ENCODE data around the gene CRISPLD2. TPM values are rescaled to one million over a fixed set of nuclear protein-coding genes. Genes with fewer than 3 reads are reported as not detected.
"Not testable (repeated sequence)": the region's sequence is repeated elsewhere in the genome, so short reads cannot be mapped to it uniquely, and the experiment has no call there.

Gene CRISPLD2
- total and polyA plus RNA-seq, 5 experiments from 2014 or later = 0.05 to 0.24 (median 0.07) TPM; not detected in 2

DNA sequence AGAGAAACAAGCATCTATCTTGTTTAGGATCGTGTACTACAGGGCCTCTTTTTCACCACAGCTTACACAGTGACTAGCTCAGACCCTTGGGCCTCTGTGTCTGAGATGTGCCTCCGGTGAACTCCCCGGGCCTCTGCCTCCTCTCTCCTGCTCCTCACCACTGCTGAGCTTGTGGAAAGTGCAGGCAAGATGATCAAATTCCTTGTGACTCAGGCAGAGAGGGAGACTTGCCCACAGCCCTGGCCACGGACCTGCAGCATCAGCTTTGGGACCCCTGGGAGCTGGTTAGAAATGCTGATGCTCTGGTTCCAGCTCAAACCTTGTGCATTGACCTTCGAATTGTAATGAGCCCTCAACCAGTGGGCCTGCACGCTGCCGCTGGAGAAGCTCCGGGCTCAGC lies 111.7 kb downstream of the CRISPLD2 start:
- POLR2A ChIA-PET = no interaction called here
- H3K27ac Mint-ChIP-seq = no peak overlapping the region
- H3K9me3 Mint-ChIP-seq = no peaks in the 10 kb centered on the region
- no peak overlapping the region for H3K4me3 Mint-ChIP-seq
- H3K4me1 Mint-ChIP-seq = peaks cover 0 to 8% (median 6%) of the 10 kb centered on the region in 4 donors
- no peaks in the 10 kb centered on the region for H3K36me3 Mint-ChIP-seq
- H3K27me3 Mint-ChIP-seq = no peaks in the 10 kb centered on the region
- ATAC-seq = no peak
- DNase-seq = no peak

DNA sequence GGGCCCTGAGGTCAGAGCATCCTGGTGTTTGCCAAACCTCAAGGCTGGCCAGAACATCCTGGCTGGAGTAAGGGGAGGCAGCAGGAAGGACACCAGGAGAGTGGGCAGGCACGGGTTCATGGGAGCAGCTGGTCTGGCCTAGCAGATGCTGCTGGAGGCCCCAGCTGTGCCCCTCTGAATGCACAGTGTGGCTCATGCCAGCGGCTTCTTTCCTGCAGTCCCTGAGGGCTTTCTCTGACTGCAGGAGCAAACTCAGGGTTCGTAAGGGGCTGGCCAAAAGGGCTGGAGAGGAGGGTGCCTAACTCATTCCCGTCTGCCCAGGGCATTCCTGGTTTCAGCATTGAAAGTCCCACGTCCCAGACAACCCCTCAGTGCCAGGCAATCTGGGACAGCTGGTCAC lies 112.9 kb downstream of the CRISPLD2 start:
- Mint-ChIP-seq H3K4me3 (no peak overlapping the region), H3K27ac (no peak overlapping the region), H3K4me1 (peaks cover 0 to 8% (median 6%) of the 10 kb centered on the region in 4 donors), H3K9me3 (no peaks in the 10 kb centered on the region), H3K36me3 (no peaks in the 10 kb centered on the region), H3K27me3 (peaks cover 0 to under 1% (median 0%) of the 10 kb centered on the region in 5 donors)
- POLR2A ChIA-PET = no interaction called here
- DNase-seq (no peak), ATAC-seq (no peak)

DNA sequence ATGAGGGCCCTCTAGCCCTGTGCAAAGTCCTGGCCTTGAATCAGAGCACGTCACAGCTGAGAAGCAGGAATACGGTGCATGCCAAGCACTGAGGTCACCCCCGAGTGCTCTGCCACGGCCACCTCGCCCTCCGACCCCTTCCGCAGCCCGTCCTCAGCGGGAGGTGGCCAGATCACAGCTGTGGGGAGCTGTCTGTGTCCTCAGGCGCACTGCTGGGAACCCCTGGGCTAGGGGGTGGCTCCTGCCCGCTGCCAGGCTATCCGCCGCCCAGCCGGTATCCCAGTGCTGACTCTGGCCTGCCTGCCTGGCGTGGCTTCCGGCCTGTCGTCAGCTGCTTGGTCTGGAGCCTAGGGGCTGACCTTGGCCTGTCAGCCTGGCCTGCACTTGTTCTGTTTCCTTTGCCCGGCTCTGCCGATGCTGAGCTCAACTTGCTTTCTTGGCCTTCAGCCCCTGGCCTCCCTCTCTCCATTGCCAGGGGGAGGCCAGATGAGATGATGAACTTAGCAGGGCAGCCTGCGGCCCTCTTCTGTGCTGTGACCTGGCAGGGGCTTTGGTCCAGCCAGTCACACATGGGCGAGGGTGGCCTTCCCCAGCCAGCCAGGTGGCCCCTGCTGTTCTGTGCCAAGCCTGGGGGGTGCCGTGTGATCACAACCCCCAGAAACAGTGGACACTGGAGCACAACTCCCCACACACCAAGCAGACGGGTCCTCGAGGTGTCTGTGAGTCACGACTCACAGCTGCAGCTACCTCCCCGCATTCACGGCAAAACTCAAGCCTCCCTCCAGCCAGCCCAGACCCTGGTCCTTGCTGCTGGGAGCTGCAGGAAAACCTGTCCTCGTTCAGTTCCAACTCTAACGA lies 114.2 kb downstream of the CRISPLD2 start:
- DNase-seq (no peak), ATAC-seq (no peak)
- Mint-ChIP-seq H3K27ac (no peak overlapping the region), H3K4me3 (no peak overlapping the region), H3K36me3 (no peaks in the 10 kb centered on the region), H3K4me1 (peaks cover 0 to 8% (median 6%) of the 10 kb centered on the region in 4 donors), H3K27me3 (peaks cover 0 to 2% (median 0%) of the 10 kb centered on the region in 5 donors), H3K9me3 (no peaks in the 10 kb centered on the region)
- POLR2A ChIA-PET = interaction anchor here (0.6 kb wide), 1 partner anchor 60 kb away, joined by 5 read pairs; no protein-coding TSS in a partner anchor

DNA sequence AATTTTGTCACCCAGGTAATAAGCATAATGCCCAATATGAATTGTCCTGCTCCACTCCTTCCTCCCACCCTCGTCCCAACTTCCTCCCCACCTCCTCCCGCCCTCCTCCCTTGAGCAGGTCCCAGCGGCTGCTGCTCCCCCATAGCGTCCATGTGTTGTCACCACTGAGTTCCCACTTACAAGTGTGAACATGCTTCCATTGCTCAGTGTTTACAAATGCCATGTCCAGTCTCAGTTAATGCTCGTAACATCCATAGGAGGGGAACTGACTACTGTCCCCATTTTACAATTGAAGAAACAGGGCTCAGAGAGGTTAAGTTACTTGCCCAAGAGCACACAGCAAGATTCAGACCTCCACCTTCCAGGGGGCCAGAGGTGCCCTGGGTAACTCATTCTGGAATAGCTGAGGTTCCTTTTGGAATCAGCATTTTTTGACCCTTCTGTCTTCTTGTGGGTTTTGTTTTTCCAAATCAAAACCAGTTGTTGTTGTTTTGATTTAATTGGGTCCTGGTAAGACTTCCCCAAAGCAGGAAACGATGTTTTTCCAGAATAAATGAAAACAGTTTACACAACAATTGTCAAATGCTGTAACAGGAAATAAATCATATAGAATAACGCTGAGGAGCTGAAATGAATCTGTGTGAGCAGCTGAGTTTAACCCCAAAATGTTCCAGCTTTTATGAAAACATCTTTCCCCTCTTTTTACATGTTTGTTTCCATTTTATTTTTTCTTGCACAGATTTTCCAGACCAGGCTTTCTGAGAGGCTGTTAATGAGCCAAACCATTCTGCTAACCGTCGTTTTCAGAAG lies 117.6 kb downstream of the CRISPLD2 start:
- DNase-seq = no peak

DNA sequence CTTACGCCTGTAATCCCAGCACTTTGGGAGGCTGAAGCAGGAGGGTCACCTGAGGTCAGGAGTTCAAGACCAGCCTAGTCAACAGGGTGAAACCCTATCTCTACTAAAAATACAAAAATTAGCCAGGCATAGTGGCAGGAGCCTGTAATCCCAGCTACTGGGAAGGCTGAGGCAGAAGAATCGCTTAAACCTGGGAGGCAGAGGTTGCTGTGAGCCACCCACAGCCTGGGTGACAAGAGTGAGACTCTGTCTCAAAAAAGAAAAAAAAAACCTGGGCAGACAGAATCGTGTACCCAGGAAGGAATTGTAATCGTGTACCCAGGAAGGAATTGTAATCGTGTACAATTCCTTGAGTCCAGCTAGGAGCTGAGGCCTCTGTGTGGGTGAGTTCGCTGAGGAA lies 118.8 kb downstream of the CRISPLD2 start:
- H3K27me3 Mint-ChIP-seq, H3K36me3 Mint-ChIP-seq, H3K9me3 Mint-ChIP-seq, ATAC-seq, H3K4me1 Mint-ChIP-seq, POLR2A ChIA-PET, DNase-seq, H3K4me3 Mint-ChIP-seq, H3K27ac Mint-ChIP-seq: not testable (repeated sequence)

More for the DNA sequence above, 117.6 kb downstream of the CRISPLD2 start:
- POLR2A ChIA-PET = no interaction called here
- Mint-ChIP-seq H3K4me3 (no peak overlapping the region), H3K9me3 (no peaks in the 10 kb centered on the region), H3K36me3 (no peaks in the 10 kb centered on the region), H3K4me1 (no peaks in the 10 kb centered on the region), H3K27ac (no peak overlapping the region), H3K27me3 (peaks cover 0 to 8% (median 2%) of the 10 kb centered on the region in 5 donors)
- no peak for ATAC-seq

DNA sequence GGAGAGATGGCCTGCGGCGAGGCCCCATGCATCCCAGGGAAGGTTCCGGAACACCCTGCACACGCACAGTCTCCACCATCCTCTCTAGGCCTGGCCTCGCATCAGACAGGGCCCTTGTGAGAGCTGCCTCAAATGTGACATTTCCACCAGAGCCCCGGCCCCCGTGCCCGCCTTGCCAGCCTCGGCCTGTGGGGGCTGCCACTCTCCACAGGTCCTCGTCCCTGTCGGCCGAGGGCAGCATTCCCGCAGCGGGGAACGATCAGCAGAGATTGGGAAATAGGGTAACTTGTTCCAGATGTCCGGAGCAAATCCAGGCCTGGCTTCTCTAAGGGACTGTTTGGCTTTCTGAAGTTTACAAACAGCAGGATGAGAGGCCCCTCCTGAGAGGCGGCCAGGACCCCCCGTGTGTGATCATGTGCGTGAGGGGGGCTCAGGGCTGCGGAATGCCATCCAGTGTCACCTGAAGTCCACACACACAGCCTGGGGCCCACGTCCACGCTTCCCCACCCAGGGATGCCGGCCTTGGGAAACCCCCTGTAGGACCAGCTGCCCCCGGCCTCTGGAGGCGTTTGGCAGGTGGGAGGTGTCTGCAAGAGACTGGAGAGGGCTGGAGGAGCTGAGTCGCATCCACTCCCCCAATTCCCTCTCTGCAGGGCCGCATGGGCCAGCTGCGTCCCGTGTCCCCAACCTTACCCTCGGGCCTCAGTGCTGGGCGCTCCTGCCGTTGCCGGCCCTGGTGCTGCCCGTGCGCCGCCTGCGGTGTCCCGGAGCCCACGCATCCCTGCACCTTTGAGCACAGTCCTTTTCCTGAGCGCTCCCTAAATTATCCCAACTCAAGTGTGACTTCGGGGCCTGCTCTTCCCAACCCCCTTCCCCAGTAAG lies 121.1 kb downstream of the CRISPLD2 start:
- Mint-ChIP-seq H3K4me3 (no peak overlapping the region), H3K9me3 (no peaks in the 10 kb centered on the region), H3K27ac (no peak overlapping the region), H3K4me1 (no peaks in the 10 kb centered on the region), H3K27me3 (peaks cover 0 to 8% (median 6%) of the 10 kb centered on the region in 5 donors), H3K36me3 (no peaks in the 10 kb centered on the region)
- ATAC-seq = no peak
- POLR2A ChIA-PET = no interaction called here
- no peak for DNase-seq

DNA sequence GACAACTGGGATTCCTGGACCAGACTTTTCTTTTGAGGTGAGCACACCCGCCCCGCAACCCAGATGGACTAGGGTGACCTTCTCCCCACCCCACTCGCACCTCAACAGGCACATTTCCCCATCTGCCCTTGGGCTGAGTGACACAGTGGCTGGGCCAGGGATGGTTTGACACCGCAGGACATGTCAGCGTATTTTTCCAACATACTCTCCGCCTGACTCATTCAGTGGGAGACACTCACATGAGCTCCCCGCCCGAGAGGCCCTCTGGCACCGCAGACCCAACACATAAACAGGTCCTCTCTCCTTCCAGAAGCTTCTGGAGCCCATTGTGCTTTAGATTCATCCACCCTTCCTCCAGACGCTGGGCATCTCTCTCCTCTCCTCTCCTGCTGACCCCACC lies 122.1 kb downstream of the CRISPLD2 start:
- peaks cover 0 to 3% (median 1%) of the 10 kb centered on the region in 4 donors for H3K4me1 Mint-ChIP-seq
- peaks cover 0 to 8% (median 6%) of the 10 kb centered on the region in 5 donors for H3K27me3 Mint-ChIP-seq

DNA sequence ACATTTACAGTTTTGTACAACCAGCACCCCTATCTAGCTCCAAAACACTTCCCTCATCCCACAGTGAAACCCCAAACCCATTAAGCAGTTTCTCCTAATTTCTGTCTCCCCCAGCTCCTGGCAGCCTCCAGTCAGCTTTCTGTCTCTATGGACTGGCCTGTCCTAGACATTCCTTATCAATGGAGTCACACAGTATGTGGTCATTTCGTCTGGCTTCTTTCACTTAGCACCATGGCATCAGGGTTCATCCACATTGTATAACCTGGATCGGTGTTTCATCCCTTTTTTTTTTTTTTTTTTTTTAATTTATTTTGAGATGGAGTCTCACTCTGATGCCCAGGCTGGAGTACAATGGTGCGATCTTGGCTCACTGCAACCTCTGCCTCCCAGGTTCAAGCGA lies 123.0 kb downstream of the CRISPLD2 start:
- Mint-ChIP-seq H3K27me3 (peaks cover 0 to 8% (median 4%) of the 10 kb centered on the region in 5 donors), H3K27ac (no peak overlapping the region), H3K36me3 (no peaks in the 10 kb centered on the region), H3K4me1 (peaks cover 0 to 10% (median 3%) of the 10 kb centered on the region in 4 donors), H3K9me3 (no peaks in the 10 kb centered on the region), H3K4me3 (no peak overlapping the region)
- POLR2A ChIA-PET = no interaction called here
- DNase-seq = no peak
- no peak for ATAC-seq

More for the DNA sequence above, 122.1 kb downstream of the CRISPLD2 start:
- Mint-ChIP-seq H3K27ac (no peak overlapping the region), H3K4me3 (no peak overlapping the region), H3K9me3 (no peaks in the 10 kb centered on the region), H3K36me3 (no peaks in the 10 kb centered on the region)
- POLR2A ChIA-PET = no interaction called here
- DNase-seq (no peak), ATAC-seq (no peak)

DNA sequence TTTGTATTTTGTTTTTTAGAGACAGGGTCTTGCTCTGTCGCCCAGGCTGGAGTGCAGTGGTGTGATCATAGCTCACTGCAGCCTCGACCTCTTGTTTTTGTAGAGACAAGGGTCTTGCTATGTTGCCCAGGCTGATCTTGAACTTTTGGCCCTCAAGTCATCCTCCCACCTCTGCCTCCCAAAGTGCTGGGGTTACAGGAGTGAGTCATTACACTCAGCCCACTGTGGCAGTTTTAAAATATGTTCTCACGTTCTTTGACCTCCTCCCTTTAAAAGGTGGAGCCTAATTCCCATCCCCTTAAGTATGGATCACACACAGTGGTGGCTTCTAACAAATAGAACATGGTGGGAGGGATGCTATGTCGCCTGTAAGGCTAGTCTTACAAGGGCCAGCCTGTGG lies 123.8 kb downstream of the CRISPLD2 start:
- POLR2A ChIA-PET = no interaction called here
- no peak overlapping the region for H3K27ac Mint-ChIP-seq
- peaks cover 0 to 8% (median 4%) of the 10 kb centered on the region in 5 donors for H3K27me3 Mint-ChIP-seq
- no peaks in the 10 kb centered on the region for H3K9me3 Mint-ChIP-seq
- no peak overlapping the region for H3K4me3 Mint-ChIP-seq
- ATAC-seq (no peak), DNase-seq (no peak)
- H3K36me3 Mint-ChIP-seq = no peaks in the 10 kb centered on the region
- H3K4me1 Mint-ChIP-seq = peaks cover 0 to 10% (median 3%) of the 10 kb centered on the region in 4 donors

DNA sequence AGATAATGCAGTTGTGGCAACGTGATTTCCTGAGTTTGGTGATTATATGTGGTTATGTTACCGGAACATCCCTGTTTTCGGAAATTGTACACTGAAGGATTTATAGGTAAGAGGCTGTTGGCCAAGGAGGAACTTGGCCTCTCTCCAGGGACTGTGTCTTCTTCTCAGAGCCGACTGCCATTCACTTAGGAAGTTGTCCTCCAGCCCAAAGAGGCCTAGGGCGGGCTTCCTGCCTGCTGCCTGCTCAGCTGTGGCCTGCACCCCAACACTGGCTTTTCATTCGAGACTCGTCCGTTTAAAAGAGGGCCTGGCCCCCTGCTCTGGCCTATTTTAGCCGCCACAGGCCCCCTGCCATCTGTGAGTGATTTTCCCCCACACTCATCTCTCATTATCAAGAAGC lies 127.2 kb downstream of the CRISPLD2 start:
- ATAC-seq (no peak), DNase-seq (no peak)
- no peaks in the 10 kb centered on the region for H3K36me3 Mint-ChIP-seq
- POLR2A ChIA-PET = no interaction called here
- H3K27me3 Mint-ChIP-seq = peaks cover 0 to 4% (median 2%) of the 10 kb centered on the region in 5 donors
- H3K4me1 Mint-ChIP-seq = peaks cover 3 to 13% (median 7%) of the 10 kb centered on the region in 4 donors
- no peak overlapping the region for H3K4me3 Mint-ChIP-seq
- no peak overlapping the region for H3K27ac Mint-ChIP-seq
- no peaks in the 10 kb centered on the region for H3K9me3 Mint-ChIP-seq

DNA sequence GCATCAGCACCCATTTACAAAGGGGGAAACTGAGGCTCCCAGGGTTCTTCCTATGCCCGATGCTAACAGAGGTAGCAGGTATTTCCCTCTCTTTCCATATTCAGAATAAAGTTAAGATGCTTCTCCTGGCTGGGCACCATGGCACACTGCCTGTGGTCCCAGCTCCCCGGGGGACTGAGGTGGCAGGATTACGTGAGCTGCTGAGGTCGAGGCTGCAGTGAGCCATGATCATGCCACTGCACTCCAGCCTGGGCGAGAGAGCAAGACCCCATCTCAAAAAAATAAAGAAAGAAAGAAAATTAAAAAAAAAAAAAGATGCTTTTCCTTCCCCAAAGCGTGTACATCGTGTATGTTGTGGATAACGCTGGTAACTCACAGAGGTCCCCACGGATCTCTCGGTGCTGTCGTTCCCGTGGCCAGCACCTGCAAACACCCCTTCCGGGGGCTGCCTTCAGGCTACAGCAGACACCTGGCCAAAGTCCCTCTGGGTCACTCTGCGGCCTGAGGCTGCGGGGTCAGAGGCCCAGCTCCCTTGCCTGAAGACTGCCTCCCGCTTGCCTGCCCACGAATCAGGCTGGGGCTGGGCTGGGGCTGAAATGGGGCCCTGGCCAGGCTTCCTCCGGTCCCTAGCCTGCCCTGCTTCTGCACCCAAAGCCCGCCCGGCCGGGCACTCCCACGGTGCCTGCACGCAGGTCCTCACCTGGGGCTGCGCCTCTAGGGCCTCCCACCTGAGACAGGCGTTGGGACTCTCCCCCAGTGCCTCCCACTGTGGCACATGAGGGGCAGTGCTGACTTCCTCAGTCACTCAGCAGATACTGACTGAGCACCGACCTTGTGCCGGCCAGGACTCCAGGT lies 128.4 kb downstream of the CRISPLD2 start:
- no peaks in the 10 kb centered on the region for H3K27me3 Mint-ChIP-seq
- peak in 1 of 10 donors; percentile 8 for DNase-seq
- H3K36me3 Mint-ChIP-seq = no peaks in the 10 kb centered on the region
- no peaks in the 10 kb centered on the region for H3K9me3 Mint-ChIP-seq
- POLR2A ChIA-PET = interaction anchor here (0.7 kb wide), 1 partner anchor 354 kb away, joined by 4 read pairs; no protein-coding TSS in a partner anchor
- H3K4me1 Mint-ChIP-seq = peaks cover 4 to 17% (median 9%) of the 10 kb centered on the region in 4 donors
- ATAC-seq = peak in 1 of 2 donors; percentile 54
- no peak overlapping the region for H3K4me3 Mint-ChIP-seq
- H3K27ac Mint-ChIP-seq = peak overlapping the region in 1 of 10 donors; percentile 65
